B cell (primary cell): Measurements from ENCODE around the gene ANAPC15. TPM values are rescaled to one million over a fixed set of nuclear protein-coding genes. Genes with fewer than 3 reads are reported as not detected.

Source experiments
- ATAC-seq: fragments of 200-7000 bp; cut with Tn5 transposase; one replicate; pipeline ENCODE4 v1.10.0; 2021; ENCODE audit warnings: low read depth, mild to moderate bottlenecking, moderate number of reproducible peaks, moderate library complexity
- CTCF ChIA-PET: fragments of 350-600 bp; sonication (Branson Sonifier 250); formaldehyde crosslinking; loops from one replicate; lab custom pipeline; 2021; ENCODE audit warnings: antibody characterized with exemption, inconsistent platforms; lab: Charles Lee
- POLR2A ChIA-PET: fragments of 350-600 bp; sonication (Branson Sonifier 250); formaldehyde crosslinking; loops from one replicate; lab custom pipeline; 2021; ENCODE audit warnings: antibody characterized with exemption; lab: Charles Lee
- DNase-seq: peaks from one replicate; pipeline ENCODE4 v3.0.0; 2013
- H2AFZ ChIP-seq: 2 replicates; pipeline ENCODE4 v1.6.1; 2012; ENCODE audit warnings: mild to moderate bottlenecking, low read depth, low read length; ENCODE audit not compliant: insufficient read depth, poor library complexity, severe bottlenecking
- H3K27ac ChIP-seq, 2 donors: 1 replicate in 1 of 2; 2 replicates in 1 of 2; pipeline ENCODE4 v1.5.1; 2012 to 2013; ENCODE audit warnings: low read length in 2 of 2, mild to moderate bottlenecking in 2 of 2, moderate library complexity in 1 of 2
- H3K27me3 ChIP-seq, 4 experiments: fragments of 200-600 bp in 1 of 4; sonication (generic) in 1 of 4; replicated peaks in 1 of 4; 1 replicate in 2 of 4; 2 replicates in 2 of 4; pipeline versions ENCODE4 v1.6.1 to v1.7.0; 2013 to 2016; ENCODE audit warnings: low read length in 3 of 4, mild to moderate bottlenecking in 2 of 4, mixed read lengths in 1 of 4, moderate library complexity in 1 of 4; ENCODE audit not compliant: insufficient read depth in 4 of 4, control insufficient read depth in 3 of 4; ENCODE audit errors: control extremely low read depth in 1 of 4
- H3K36me3 ChIP-seq, 2 experiments: replicated peaks in 1 of 2; 1 replicate in 1 of 2; 2 replicates in 1 of 2; pipeline versions ENCODE4 v1.6.1 to v1.7.1; 2013; ENCODE audit warnings: low read length in 1 of 2; ENCODE audit not compliant: insufficient read depth in 2 of 2, control insufficient read depth in 1 of 2; ENCODE audit errors: control extremely low read depth in 1 of 2, extremely low read depth in 1 of 2
- H3K4me1 ChIP-seq, 2 donors: fragments of 200-600 bp in 1 of 2; sonication (generic) in 1 of 2; 1 replicate in 1 of 2; 2 replicates in 1 of 2; pipeline versions ENCODE4 v1.5.1 to v1.6.1; 2013 to 2017; ENCODE audit warnings: low read length in 2 of 2; ENCODE audit not compliant: control insufficient read depth in 2 of 2, insufficient read depth in 2 of 2
- H3K4me2 ChIP-seq: replicated peaks from 2 replicates; pipeline ENCODE3; 2012; ENCODE audit warnings: mild to moderate bottlenecking, low read depth, low read length; ENCODE audit not compliant: poor library complexity, severe bottlenecking
- H3K4me3 ChIP-seq, 5 experiments: fragments of 200-600 bp in 1 of 5; sonication (generic) in 1 of 5; 1 replicate in 3 of 5; 2 replicates in 2 of 5; pipeline versions ENCODE4 v1.5.1 to v1.7.0; 2011 to 2016; ENCODE audit warnings: low read length in 4 of 5, mild to moderate bottlenecking in 4 of 5, low read depth in 2 of 5, control low read depth in 1 of 5, moderate library complexity in 1 of 5; ENCODE audit not compliant: insufficient read depth in 1 of 5; ENCODE audit errors: control extremely low read depth in 1 of 5, extremely low read depth in 1 of 5
- H3K79me2 ChIP-seq: fragments of 200-600 bp; sonication (generic); one replicate; pipeline ENCODE4 v1.6.0; 2016; ENCODE audit warnings: low read length; ENCODE audit not compliant: control insufficient read depth, insufficient read depth
- H3K9ac ChIP-seq: fragments of 200-600 bp; sonication (generic); 2 replicates; pipeline ENCODE4 v1.6.1; 2017; ENCODE audit warnings: mild to moderate bottlenecking, low read length, moderate library complexity
- H3K9me3 ChIP-seq, 3 donors: one replicate each; pipeline versions ENCODE4 v1.6.1 to v1.7.1; 2013; ENCODE audit warnings: low read length in 2 of 3; ENCODE audit not compliant: control insufficient read depth in 2 of 3, insufficient read depth in 1 of 3; ENCODE audit errors: control extremely low read depth in 1 of 3
- H4K20me1 ChIP-seq: 2 replicates; pipeline ENCODE4 v1.6.0; 2012; ENCODE audit warnings: mild to moderate bottlenecking, low read length; ENCODE audit not compliant: insufficient read depth, control insufficient read depth, poor library complexity, severe bottlenecking
- H3K27ac Mint-ChIP-seq: one replicate; pipeline ENCODE4 v1.8.0; 2021; ENCODE audit warnings: mixed read lengths
- H3K27me3 Mint-ChIP-seq: one replicate; pipeline ENCODE4 v1.8.0; 2021; ENCODE audit warnings: mixed read lengths
- H3K4me1 Mint-ChIP-seq: one replicate; pipeline ENCODE4 v1.8.0; 2021; ENCODE audit warnings: mixed read lengths
- H3K4me3 Mint-ChIP-seq: one replicate; pipeline ENCODE4 v1.8.0; 2021; ENCODE audit warnings: mixed read lengths
- H3K9me3 Mint-ChIP-seq: one replicate; pipeline ENCODE4 v1.8.0; 2022; ENCODE audit warnings: mixed read lengths; ENCODE audit not compliant: insufficient read depth
- EZH2 ChIP-seq: IDR thresholded peaks from 2 replicates; pipeline ENCODE4 v1.6.1; 2012; ENCODE audit warnings: borderline replicate concordance, low read depth, mild to moderate bottlenecking, moderate library complexity, low read length; ENCODE audit not compliant: insufficient read depth, poor library complexity, severe bottlenecking
- WGBS: methylation state at CpG from one replicate; pipeline ENCODE4 v1.1.5; 2013; ENCODE audit warnings: missing lambda C conversion rate; ENCODE audit not compliant: insufficient coverage; 5-methylcytosine and 5-hydroxymethylcytosine counted together
- intact Hi-C: fragments of 100-400 bp; cut with micrococcal nuclease; formaldehyde crosslinking; loops from one replicate; pipeline ENCODE4 v1.10.0; 2022
- polyA plus RNA-seq: library from polyadenylated mRNA; depleted of rRNA; stranded (reverse); fragments of >200 nt; gene quantifications from 2 replicates; pipeline ENCODE4 v1.2.3, GENCODE V29; 2012
- total RNA-seq, 2 donors: library from RNA; stranded (reverse); fragments of 120-200 nt in 1 of 2; gene quantifications; 1 replicate in 1 of 2; 2 replicates in 1 of 2; pipeline versions ENCODE4 v1.2.3 to v1.2.4, GENCODE V29; 2013 to 2022
- TF ChIP-seq, protein P1 (sequence below): fragments of 200-600 bp; IDR thresholded peaks from one replicate; pipeline ENCODE4 v1.8.0; 2022; ENCODE audit warnings: antibody characterized with exemption, mild to moderate bottlenecking

ANAPC15 gene
- total and polyA plus RNA-seq, 2 donors (not counting 1 experiment from before 2014, with no cell fraction given), result 27.1 to 27.7 TPM

DNA sequence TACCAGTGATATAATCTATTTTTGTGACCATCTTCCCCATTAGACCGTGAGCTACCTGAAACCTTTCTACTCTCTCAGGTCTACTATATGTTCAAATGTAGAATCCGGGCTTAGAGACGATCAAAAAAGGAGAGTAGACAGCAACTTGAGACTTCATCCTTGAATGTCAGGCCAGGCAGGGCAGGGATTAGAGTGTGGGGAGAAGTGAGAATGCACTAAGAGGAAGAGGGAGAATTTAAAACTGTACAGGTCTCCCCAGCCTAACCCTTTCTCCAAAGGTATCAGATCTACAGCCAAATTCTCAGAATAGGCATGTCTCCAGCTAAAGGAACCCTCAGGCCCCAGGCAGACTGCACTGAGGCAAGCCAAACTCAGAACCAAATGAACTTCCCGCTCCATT, 10.3 kb downstream of the ANAPC15 start:
- TF ChIP-seq, protein P1, sequence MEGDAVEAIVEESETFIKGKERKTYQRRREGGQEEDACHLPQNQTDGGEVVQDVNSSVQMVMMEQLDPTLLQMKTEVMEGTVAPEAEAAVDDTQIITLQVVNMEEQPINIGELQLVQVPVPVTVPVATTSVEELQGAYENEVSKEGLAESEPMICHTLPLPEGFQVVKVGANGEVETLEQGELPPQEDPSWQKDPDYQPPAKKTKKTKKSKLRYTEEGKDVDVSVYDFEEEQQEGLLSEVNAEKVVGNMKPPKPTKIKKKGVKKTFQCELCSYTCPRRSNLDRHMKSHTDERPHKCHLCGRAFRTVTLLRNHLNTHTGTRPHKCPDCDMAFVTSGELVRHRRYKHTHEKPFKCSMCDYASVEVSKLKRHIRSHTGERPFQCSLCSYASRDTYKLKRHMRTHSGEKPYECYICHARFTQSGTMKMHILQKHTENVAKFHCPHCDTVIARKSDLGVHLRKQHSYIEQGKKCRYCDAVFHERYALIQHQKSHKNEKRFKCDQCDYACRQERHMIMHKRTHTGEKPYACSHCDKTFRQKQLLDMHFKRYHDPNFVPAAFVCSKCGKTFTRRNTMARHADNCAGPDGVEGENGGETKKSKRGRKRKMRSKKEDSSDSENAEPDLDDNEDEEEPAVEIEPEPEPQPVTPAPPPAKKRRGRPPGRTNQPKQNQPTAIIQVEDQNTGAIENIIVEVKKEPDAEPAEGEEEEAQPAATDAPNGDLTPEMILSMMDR, result no peak
- no peak for TF ChIP-seq EZH2
- peak overlapping the region; percentile 95 for H3K4me3 Mint-ChIP-seq
- peaks cover 29 to 37% of the 10 kb centered on the region in 2 donors for H3K4me1 ChIP-seq
- ATAC-seq (no peak), DNase-seq (no peak)
- H2AFZ ChIP-seq, result peak overlapping the region; percentile 86
- H3K9me3 ChIP-seq, result peaks cover 0 to 8% (median 0%) of the 10 kb centered on the region in 3 donors
- intact Hi-C loops, result loop anchor here (2.0 to 5.0 kb wide), 2 partner anchors 40 to 315 kb away; no protein-coding TSS in a partner anchor
- WGBS, result 18% methylated on average over 1 of the region's 4 CpGs
- peak overlapping the region; percentile 99 for H3K27ac Mint-ChIP-seq
- no peaks in the 10 kb centered on the region for H3K27me3 ChIP-seq
- peaks cover 74% of the 10 kb centered on the region for H3K79me2 ChIP-seq
- peak overlapping the region; percentile 94 for H3K4me2 ChIP-seq
- no peaks in the 10 kb centered on the region for H3K27me3 Mint-ChIP-seq
- no peaks in the 10 kb centered on the region for H3K9me3 Mint-ChIP-seq
- H3K4me3 ChIP-seq, result peak overlapping the region; percentile 76 to 98 (median 84)
- peak overlapping the region; percentile 85 for H3K9ac ChIP-seq
- ChIA-PET POLR2A (no interaction called here), CTCF (interaction anchor here (1.0 to 4.7 kb wide), 6 partner anchors 11 to 329 kb away, joined by 3 to 37 read pairs (median 3); partner anchors contain the start of genes RNF121 and XNDC1N)
- peaks cover 0 to 36% of the 10 kb centered on the region in 2 experiments for H3K36me3 ChIP-seq
- H4K20me1 ChIP-seq, result peaks cover 26% of the 10 kb centered on the region
- H3K4me1 Mint-ChIP-seq, result peaks cover 43% of the 10 kb centered on the region
- H3K27ac ChIP-seq, result peak overlapping the region; percentile 85 to 96

DNA sequence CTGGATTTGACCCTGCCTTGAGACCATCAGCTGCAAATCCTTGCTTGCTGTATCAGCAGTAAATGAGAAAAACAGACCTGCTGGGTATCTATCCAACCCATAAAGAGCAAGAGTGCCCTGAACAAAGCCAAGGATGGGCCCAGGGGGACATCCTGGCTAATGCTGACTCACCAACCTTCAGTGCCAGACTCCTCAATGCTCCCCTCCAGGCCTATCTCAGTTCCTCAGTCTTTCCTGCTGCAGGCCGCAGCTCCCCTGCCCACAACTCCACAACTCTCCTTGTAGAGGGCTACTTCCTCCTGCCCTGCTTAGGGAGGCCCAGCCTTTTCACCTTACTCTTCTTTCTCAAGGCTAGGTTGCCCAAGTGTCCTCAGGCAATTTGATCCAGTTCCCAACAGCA, 12.0 kb downstream of the ANAPC15 start:
- CTCF ChIA-PET, result interaction anchor here (0.6 to 4.7 kb wide), 7 partner anchors 10 to 330 kb away, joined by 3 to 37 read pairs (median 4); no protein-coding TSS in a partner anchor
- no peak overlapping the region for H3K9ac ChIP-seq
- no peak for DNase-seq
- H2AFZ ChIP-seq, result no peak overlapping the region
- POLR2A ChIA-PET, result interaction anchor here (0.7 kb wide), 1 partner anchor 60 kb away, joined by 3 read pairs; no protein-coding TSS in a partner anchor
- WGBS, result 33% methylated on average over 1 of the region's 1 CpG
- no peaks in the 10 kb centered on the region for H3K27me3 ChIP-seq
- no peak for TF ChIP-seq EZH2
- TF ChIP-seq, protein P1, result no peak
- H3K4me3 ChIP-seq, result no peak overlapping the region
- peaks cover 0 to 8% (median 0%) of the 10 kb centered on the region in 3 donors for H3K9me3 ChIP-seq
- H3K4me2 ChIP-seq, result peak overlapping the region; percentile 11
- intact Hi-C loops, result loop anchor here (5.0 kb wide), 1 partner anchor 42 kb away; no protein-coding TSS in a partner anchor
- Mint-ChIP-seq H3K4me3 (peak overlapping the region; percentile 29), H3K27me3 (no peaks in the 10 kb centered on the region), H3K9me3 (no peaks in the 10 kb centered on the region), H3K27ac (peak overlapping the region; percentile 10), H3K4me1 (peaks cover 43% of the 10 kb centered on the region)
- ATAC-seq, result no peak
- H3K4me1 ChIP-seq, result peaks cover 29 to 37% of the 10 kb centered on the region in 2 donors
- H3K79me2 ChIP-seq, result peaks cover 74% of the 10 kb centered on the region
- H3K36me3 ChIP-seq, result peaks cover 0 to 46% of the 10 kb centered on the region in 2 experiments
- H3K27ac ChIP-seq, result peak overlapping the region in 1 of 2 donors; percentile 96
- peaks cover 26% of the 10 kb centered on the region for H4K20me1 ChIP-seq
